GM18511 (cell line): Measurements from ENCODE around the gene AMDHD2.

Source experiments
- ATAC-seq: cut with Tn5 transposase; IDR thresholded peaks from one replicate; pipeline ENCODE4 v1.9.1; 2021; ENCODE audit warnings: mild to moderate bottlenecking, moderate library complexity; ENCODE audit not compliant: unreplicated experiment

AMDHD2 gene

GRCh38 chr16:2482708-2483534, 37.2 kb upstream of the AMDHD2 start:
- ATAC-seq: no peak

- ATAC-seq: no peak
Measured at GRCh38 chr16:2483939-2484897, 36.0 kb upstream of the AMDHD2 start.

DNA sequence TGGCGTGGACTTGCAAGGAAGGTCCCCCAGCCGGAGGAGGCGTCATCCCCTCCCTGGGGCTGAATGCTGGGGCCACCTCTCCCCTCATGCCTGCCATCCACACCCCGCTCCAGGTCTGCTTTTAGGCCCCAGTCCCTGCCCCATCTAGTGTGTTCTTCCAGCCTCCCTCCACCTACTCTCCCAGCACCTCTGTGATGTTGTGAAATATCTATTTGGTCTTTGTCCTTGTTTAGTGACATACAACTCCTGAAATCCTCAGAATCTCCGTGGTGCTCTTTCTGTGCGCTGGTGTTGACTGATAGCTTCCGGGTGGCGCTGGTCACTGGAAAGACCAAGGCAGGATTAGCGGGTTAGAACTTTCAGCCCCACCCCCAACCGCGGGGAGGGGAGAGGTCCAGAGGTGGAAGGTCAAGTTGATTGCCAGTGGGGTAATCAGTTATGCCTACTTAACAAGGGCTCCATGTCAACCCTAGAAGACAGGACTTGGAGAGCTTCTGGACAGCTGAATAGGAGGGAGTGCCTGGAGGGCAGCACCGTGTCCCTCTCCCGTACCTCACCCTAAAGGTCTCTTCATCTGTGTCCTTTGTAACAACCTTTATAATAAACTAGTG, 35.2 kb upstream of the AMDHD2 start:
- no peak for ATAC-seq

DNA sequence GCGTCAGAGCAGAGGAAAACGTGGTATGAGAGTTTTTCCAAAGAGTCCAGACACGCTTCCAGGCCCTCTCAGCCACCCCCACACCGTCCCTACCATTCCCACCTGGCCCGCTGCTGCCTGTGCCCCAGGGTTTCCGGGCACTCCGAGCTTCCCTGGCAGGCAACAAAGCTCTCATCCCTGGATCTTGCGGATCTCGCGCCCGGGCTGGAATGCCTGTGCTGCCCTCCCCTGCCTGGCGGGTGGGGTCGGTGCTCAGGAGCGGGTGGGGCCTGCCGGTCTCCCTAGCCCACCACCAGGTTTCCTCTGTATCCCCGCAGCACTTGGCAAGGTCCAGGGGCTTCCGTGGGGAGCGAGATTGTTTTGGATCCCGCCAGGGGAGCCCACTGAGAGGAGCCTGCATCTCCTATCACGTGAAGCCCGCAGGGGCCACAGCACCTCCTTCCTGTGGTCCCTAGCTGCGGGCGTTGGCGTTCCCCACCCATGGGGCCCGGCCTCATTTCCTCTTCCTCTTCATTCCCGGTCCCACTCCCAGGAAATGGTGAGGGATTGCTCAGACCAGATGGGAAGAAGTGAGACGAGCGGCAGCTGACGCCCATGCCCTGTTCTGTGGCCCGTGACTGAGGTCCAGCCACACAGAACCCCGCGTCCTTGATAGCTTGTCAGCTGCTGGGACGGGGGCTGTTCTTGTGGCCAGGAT, 34.2 kb upstream of the AMDHD2 start:
- no peak for ATAC-seq

DNA sequence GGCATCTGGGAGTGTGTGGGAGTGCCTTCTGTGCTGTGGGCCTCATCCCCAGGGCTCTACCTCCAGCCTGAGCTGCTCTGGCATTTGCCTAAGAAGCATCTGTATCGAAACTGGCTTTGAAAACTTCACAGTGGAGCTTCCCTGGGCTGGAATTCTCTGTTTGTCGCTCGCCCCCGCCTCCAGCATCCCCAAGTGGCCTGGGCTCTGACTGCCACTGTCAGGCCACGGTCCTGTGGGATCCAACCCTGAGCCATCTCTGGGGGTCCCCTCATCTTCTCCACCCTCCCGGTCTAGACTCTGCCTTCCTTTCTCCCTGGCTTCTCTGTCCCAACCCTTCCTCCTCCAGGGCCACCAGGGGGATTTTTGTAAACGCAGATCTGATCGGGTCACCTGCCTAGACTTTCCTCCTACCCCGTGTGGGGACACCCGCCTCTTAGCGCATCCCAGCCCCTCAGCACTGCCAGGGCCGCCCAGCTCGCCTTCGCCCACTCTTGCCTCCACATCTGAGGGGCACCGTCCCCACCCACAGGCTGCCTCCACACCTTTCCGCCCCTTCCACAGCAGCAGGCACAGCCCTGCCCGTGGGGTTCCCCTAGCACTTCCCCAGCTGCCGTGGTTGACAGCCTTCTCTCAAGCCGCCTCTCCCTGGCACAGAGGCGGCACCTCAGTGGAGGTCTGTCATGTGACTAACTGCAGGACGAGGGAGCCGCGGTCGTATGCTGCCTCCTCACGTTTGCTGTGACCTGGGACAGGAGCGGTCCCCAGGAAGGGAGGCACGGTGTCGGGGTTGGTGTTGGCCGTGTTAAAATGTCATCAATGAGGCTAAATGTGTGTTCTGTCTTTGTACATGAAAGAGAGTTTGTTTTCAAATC, 33.3 kb upstream of the AMDHD2 start:
- peak; percentile 89 for ATAC-seq

- no peak for ATAC-seq
Measured at GRCh38 chr16:2487517-2487842, 32.7 kb upstream of the AMDHD2 start.

GRCh38 chr16:2487903-2488531, 32.2 kb upstream of the AMDHD2 start:
- ATAC-seq: no peak

GRCh38 chr16:2489581-2489980, 30.6 kb upstream of the AMDHD2 start:
- ATAC-seq: no peak

GRCh38 chr16:2490190-2491105, 29.7 kb upstream of the AMDHD2 start:
- no peak for ATAC-seq

DNA sequence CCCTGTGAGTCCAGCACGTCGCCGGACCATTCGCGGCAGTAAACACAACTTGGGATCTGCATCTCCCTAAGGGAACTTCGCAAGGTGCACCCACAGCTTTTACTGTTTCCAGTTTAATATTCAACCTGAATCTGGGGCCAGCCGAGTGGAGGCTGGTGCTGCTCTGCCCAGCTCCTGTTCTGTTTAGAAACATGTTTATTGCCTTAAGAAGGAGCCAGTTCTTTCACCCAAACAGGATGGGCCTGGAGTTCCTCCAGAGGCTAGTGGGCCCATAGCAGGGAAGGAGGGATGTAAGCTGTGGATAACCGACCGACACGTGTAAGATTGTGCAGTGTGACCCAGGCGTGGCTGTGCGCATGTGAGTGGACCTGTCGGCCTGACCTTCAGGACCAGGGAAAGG, 27.9 kb upstream of the AMDHD2 start:
- no peak for ATAC-seq

DNA sequence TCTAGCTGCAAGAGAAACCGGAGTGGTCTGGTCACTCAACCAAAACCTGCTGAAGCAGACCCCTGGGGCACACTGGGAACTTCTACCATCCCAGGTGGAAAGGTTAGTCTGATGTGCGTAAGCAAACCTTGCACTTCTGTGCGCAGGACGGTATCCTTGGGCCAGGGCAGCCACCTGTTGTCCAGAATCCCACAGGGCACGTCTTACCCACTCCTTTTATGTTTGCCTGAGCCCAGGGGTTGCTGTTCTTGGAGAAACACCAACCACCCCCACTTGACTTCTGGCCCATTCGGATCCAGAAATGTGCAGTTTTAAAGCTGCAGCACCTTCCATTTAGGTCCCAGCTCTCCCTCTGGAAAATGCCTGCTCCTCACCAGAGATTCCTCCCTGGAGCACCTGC, 26.6 kb upstream of the AMDHD2 start:
- no peak for ATAC-seq

DNA sequence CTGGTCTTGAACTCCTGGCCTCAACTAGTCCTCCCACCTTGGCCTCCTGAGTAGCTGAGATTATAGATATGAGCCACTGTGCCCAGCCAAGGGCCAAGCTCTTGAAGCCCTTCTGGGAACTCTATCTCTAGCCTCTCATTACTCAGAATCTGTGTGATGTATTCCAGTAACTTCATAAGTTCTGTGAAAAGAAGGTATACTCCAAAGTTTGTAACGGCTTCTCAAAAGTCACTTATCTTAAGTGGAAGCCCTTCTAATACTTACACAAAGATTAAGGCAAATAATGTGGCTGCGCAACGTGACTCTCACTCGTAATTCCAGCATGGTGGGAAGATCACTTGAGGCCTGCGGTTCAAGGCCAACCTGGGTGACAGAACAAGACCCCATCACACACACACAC, 25.6 kb upstream of the AMDHD2 start:
- ATAC-seq: no peak

DNA sequence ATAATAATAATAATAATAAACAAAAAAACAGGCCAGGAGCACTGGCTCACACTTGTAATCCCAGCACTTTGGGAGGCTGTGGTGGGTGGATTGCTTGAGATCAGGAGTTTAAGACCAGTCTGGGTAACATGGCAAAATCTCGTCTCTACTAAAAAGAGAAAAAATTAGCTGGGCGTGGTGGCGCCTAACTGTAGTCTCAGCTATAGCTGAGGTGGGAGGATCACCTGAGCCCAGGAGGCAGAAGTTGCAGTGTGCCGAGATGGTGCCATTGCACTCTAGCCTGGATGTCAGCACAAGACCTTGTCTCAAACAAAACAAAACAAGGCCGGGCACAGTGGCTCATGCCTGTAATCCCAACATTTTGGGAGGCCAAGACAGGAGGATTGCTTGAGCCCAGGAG, 25.1 kb upstream of the AMDHD2 start:
- no peak for ATAC-seq

- ATAC-seq: no peak
Measured at GRCh38 chr16:2496223-2497115, 23.7 kb upstream of the AMDHD2 start.

DNA sequence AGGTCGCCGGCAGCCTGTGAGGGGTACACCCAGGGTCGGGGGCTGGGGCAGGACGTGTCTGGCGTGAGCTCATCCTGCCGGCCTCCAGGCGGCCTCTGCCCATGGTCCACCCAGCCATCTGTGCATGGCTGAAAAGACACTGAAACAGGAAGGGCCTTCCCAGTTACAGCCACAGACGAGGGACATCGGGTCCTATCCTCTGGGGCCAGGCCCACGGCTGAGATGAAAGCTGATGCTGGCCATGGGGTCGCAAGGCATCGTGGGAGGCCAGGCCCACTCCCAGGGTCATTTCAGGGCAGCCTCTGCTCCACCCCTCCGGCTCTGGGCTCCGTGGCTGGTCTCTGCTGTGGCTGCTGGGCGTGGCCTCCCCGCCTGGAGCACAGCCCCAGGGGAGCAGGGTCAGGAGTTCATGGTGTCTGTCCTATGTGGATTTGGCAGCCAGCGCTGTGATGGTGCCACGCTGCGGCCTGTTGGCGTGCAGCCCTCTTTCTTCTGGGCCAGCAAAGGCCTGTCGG, 23.0 kb upstream of the AMDHD2 start:
- ATAC-seq: no peak

DNA sequence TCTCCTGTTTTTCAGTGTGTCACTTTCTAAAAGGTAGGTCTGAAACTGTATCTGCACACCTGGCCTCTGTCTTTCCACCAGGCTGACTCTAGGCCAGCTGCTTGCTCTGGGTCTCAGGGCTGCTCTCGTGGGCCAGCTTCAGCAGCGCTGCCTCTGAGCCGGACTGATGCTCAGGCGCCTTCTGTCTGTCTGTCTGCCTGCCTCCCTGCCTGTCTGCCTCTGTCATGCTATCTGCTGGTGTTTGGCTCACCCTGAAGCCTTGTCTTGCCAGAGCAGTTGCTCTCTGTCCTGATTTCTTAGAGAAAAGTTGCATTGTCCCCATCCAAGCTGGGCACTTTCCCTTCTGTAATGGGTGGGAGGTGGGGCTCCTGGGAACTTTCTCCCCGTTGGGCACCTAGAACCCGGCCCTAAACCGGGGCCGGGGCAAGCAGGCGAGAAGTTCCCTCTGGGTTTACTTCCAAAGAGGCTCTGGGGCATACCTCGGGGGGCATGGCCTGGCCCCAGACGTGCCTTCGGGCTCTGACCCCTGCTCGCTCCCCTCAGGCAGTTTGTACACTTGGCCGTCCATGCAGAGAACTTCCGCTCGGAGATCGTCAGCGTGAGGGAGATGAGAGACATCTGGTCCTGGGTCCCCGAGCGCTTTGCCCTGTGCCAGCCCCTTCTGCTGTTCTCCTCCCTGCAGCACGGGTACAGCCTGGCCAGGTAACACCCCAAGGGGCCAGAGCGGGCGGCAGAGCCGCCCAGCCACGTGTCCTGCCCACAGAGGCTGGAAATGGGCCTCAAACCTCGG, 22.3 kb upstream of the AMDHD2 start:
- ATAC-seq: no peak
